HepG2 (cell line): ENCODE data around the gene ZNF19. TPM values are rescaled to one million over a fixed set of nuclear protein-coding genes. Genes with fewer than 3 reads are reported as not detected.

ENCODE experiments used
- AHR ChIP-seq: IDR thresholded peaks from 2 replicates; pipeline ENCODE4 v1.6.1; 2018; ENCODE audit warnings: missing genetic modification reagents, missing compliant biosample characterization
- GZF1 ChIP-seq: sonication (generic); formaldehyde crosslinking; IDR thresholded peaks from 2 replicates; pipeline ENCODE4 v1.5.1; 2020; ENCODE audit warnings: mild to moderate bottlenecking, missing genetic modification reagents
- MLLT10 ChIP-seq: sonication (generic); formaldehyde crosslinking; IDR thresholded peaks from 2 replicates; pipeline ENCODE4 v1.4.0; 2020; ENCODE audit warnings: missing genetic modification reagents
- NBN ChIP-seq: fragments of 450-650 bp; conservative IDR thresholded peaks from 2 replicates; pipeline ENCODE4 v1.6.1; 2017
- NR1H2 ChIP-seq: sonication (generic); formaldehyde crosslinking; IDR thresholded peaks from 2 replicates; pipeline ENCODE4 v1.8.1; 2022; ENCODE audit warnings: low read depth, missing genetic modification reagents, borderline replicate concordance
- POLR2A ChIP-seq, 2 experiments: IDR thresholded peaks; 2 replicates each; pipeline ENCODE4 v1.6.1; 2011; ENCODE audit warnings: low read depth in 2 of 2, low read length in 2 of 2, mild to moderate bottlenecking in 1 of 2, moderate library complexity in 1 of 2; ENCODE audit not compliant: insufficient read depth in 1 of 2
- REST ChIP-seq, 2 experiments: IDR thresholded peaks; 2 replicates each; pipeline ENCODE4 v1.6.1; 2011 to 2012; ENCODE audit warnings: low read length in 2 of 2, borderline replicate concordance in 1 of 2, low read depth in 1 of 2, mild to moderate bottlenecking in 1 of 2, moderate library complexity in 1 of 2
- SMAD1 ChIP-seq: sonication (generic); formaldehyde crosslinking; IDR thresholded peaks from 2 replicates; pipeline ENCODE4 v1.4.0; 2020; ENCODE audit warnings: missing genetic modification reagents, low read depth, mild to moderate bottlenecking, borderline replicate concordance
- SNAPC2 ChIP-seq: sonication (generic); formaldehyde crosslinking; IDR thresholded peaks from 2 replicates; pipeline ENCODE4 v1.8.1; 2022; ENCODE audit warnings: mild to moderate bottlenecking, missing genetic modification reagents
- TOPORS ChIP-seq: sonication (generic); formaldehyde crosslinking; IDR thresholded peaks from 2 replicates; pipeline ENCODE4 v1.8.0; 2023; ENCODE audit warnings: mild to moderate bottlenecking, missing genetic modification reagents
- ZBTB25 ChIP-seq: IDR thresholded peaks from 2 replicates; pipeline ENCODE4 v1.6.1; 2018; ENCODE audit warnings: missing genetic modification reagents
- ZFX ChIP-seq: sonication (generic); formaldehyde crosslinking; IDR thresholded peaks from 2 replicates; pipeline ENCODE4 v1.4.0; 2020; ENCODE audit warnings: mild to moderate bottlenecking, low read depth, missing genetic modification reagents, moderate library complexity
- ZNF256 ChIP-seq: sonication (generic); formaldehyde crosslinking; conservative IDR thresholded peaks from 2 replicates; pipeline ENCODE4 v1.4.0; 2020; ENCODE audit warnings: missing genetic modification reagents
- ZNF549 ChIP-seq: sonication (generic); formaldehyde crosslinking; IDR thresholded peaks from 2 replicates; pipeline ENCODE4 v1.5.0; 2020; ENCODE audit warnings: missing genetic modification reagents
- ZSCAN12 ChIP-seq: sonication (generic); formaldehyde crosslinking; IDR thresholded peaks from 2 replicates; pipeline ENCODE4 v1.9.0; 2021; ENCODE audit warnings: mild to moderate bottlenecking, missing genetic modification reagents
- polyA plus RNA-seq, 8 experiments: library from polyadenylated mRNA; depleted of rRNA in 3 of 8; stranded (reverse) in 7 of 8; unstranded in 1 of 8; fragments of >200 nt; fragmentation: Illumina TruSeq in 4 of 8; extraction: Trizol in 4 of 8; gene quantifications; 2 replicates each; pipeline versions ENCODE4 v1.2.1 to v1.2.3, GENCODE V29; 2011 to 2016; ENCODE audit warnings: low read depth in 4 of 8, missing spikeins in 1 of 8, mixed read lengths in 1 of 8; ENCODE audit not compliant: insufficient read depth in 1 of 8
- total RNA-seq, 5 experiments: library from RNA; depleted of rRNA; stranded (reverse); fragments of >200 nt; fragmentation: Illumina TruSeq; extraction: Trizol; gene quantifications; 2 replicates each; pipeline ENCODE4 v1.2.3, GENCODE V29; 2016; ENCODE audit warnings: low read depth in 1 of 5
- TF ChIP-seq, protein P1 (sequence below): IDR thresholded peaks from 2 replicates; pipeline ENCODE4 v1.6.1; 2016; ENCODE audit warnings: mild to moderate bottlenecking, missing biosample characterization, missing genetic modification reagents
- TF ChIP-seq, protein P2 (sequence below), 2 experiments: sonication (generic) in 1 of 2; formaldehyde crosslinking in 1 of 2; IDR thresholded peaks; 2 replicates each; pipeline versions ENCODE4 v1.6.1 to v1.9.0; 2014 to 2022; ENCODE audit warnings: antibody characterized with exemption in 1 of 2, borderline replicate concordance in 1 of 2, inconsistent platforms in 1 of 2, low read depth in 1 of 2, missing genetic modification reagents in 1 of 2

ZNF19 gene
- total and polyA plus RNA-seq, 2 of the 13 experiments (the other 11 are each of a cell fraction or from before 2014, with no cell fraction given): 3.2 to 5.8 TPM

GRCh38 chr16:71426069-71426879 is 62.9 kb downstream of the ZNF19 start (continued):
- TF ChIP-seq SMAD1 (CRISPR knock-in tag) (peak; percentile 88; the same call in 1 of the 2 replicates), NBN (no peak), POLR2A (IDR thresholded peaks at IDR 0.05; ENCODE audit: insufficient read depth in 1 of 2, low read depth in 2 of 2, low read length in 2 of 2) (no peak), ZFX (CRISPR knock-in tag) (peak; percentile 90), AHR (CRISPR knock-in tag) (peak; percentile 84), ZNF256 (CRISPR knock-in tag) (peak; percentile 39), ZSCAN12 (no peak), MLLT10 (CRISPR knock-in tag) (no peak), GZF1 (CRISPR knock-in tag) (peak; percentile 71), ZNF549 (CRISPR knock-in tag) (0 out of 2 replicates have a peak, but pooled peaks have one; percentile 29), NR1H2 (CRISPR knock-in tag) (peak; percentile 55; the same call in 1 of the 2 replicates), ZBTB25 (CRISPR knock-in tag) (peak; percentile 94), TOPORS (CRISPR knock-in tag) (peak; percentile 89; the same call in 1 of the 2 replicates), SNAPC2 (CRISPR knock-in tag) (peak; percentile 63; the same call in 1 of the 2 replicates), REST (IDR thresholded peaks at IDR 0.05; ENCODE audit: borderline replicate concordance in 1 of 2, low read depth in 1 of 2, low read length in 2 of 2) (no peak; a peak in 1 of 4 replicates)
- TF ChIP-seq, protein P1, sequence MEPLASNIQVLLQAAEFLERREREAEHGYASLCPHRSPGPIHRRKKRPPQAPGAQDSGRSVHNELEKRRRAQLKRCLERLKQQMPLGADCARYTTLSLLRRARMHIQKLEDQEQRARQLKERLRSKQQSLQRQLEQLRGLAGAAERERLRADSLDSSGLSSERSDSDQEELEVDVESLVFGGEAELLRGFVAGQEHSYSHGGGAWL (CRISPR knock-in tag): peak; percentile 79
- TF ChIP-seq, protein P2, sequence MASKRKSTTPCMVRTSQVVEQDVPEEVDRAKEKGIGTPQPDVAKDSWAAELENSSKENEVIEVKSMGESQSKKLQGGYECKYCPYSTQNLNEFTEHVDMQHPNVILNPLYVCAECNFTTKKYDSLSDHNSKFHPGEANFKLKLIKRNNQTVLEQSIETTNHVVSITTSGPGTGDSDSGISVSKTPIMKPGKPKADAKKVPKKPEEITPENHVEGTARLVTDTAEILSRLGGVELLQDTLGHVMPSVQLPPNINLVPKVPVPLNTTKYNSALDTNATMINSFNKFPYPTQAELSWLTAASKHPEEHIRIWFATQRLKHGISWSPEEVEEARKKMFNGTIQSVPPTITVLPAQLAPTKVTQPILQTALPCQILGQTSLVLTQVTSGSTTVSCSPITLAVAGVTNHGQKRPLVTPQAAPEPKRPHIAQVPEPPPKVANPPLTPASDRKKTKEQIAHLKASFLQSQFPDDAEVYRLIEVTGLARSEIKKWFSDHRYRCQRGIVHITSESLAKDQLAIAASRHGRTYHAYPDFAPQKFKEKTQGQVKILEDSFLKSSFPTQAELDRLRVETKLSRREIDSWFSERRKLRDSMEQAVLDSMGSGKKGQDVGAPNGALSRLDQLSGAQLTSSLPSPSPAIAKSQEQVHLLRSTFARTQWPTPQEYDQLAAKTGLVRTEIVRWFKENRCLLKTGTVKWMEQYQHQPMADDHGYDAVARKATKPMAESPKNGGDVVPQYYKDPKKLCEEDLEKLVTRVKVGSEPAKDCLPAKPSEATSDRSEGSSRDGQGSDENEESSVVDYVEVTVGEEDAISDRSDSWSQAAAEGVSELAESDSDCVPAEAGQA (IDR thresholded peaks at IDR 0.05; ENCODE audit: low read depth): peak; percentile 60
- TF ChIP-seq, protein P2 (CRISPR knock-in tag; IDR thresholded peaks at IDR 0.05; ENCODE audit: borderline replicate concordance): no peak; the same call in none of the 2 replicates
